GM18907 (cell line): ENCODE data around the gene IVD.
"Not testable (repeated sequence)": the region's sequence is repeated elsewhere in the genome, so short reads cannot be mapped to it uniquely, and the experiment has no call there.

Source experiments
- ATAC-seq: cut with Tn5 transposase; IDR thresholded peaks from one replicate; pipeline ENCODE4 v1.9.1; 2021; ENCODE audit warnings: mild to moderate bottlenecking, moderate library complexity; ENCODE audit not compliant: unreplicated experiment

IVD gene

GRCh38 chr15:40453941-40454340, 48.3 kb downstream of the IVD start:
- not testable (repeated sequence) for ATAC-seq

GRCh38 chr15:40454904-40455391, 49.4 kb downstream of the IVD start:
- no peak for ATAC-seq

GRCh38 chr15:40456299-40456712, 50.7 kb downstream of the IVD start:
- ATAC-seq = no peak

GRCh38 chr15:40456738-40457137, 51.1 kb downstream of the IVD start:
- ATAC-seq = no peak

GRCh38 chr15:40458495-40459371, 53.1 kb downstream of the IVD start:
- ATAC-seq = no peak

GRCh38 chr15:40459391-40460015, 53.9 kb downstream of the IVD start:
- no peak for ATAC-seq

GRCh38 chr15:40460404-40460803, 54.8 kb downstream of the IVD start:
- ATAC-seq = no peak

GRCh38 chr15:40461958-40462357, 56.4 kb downstream of the IVD start:
- no peak for ATAC-seq

GRCh38 chr15:40463279-40463678, 57.7 kb downstream of the IVD start:
- ATAC-seq = no peak

GRCh38 chr15:40463886-40464545, 58.4 kb downstream of the IVD start:
- ATAC-seq = no peak

- ATAC-seq = no peak
Observed at GRCh38 chr15:40464595-40465185, 59.1 kb downstream of the IVD start.

- ATAC-seq = no peak
Observed at GRCh38 chr15:40465939-40466338, 60.3 kb downstream of the IVD start.

GRCh38 chr15:40466426-40467260, 61.0 kb downstream of the IVD start:
- no peak for ATAC-seq

GRCh38 chr15:40467261-40467615, 61.6 kb downstream of the IVD start:
- no peak for ATAC-seq

GRCh38 chr15:40468898-40469331, 63.3 kb downstream of the IVD start:
- ATAC-seq = no peak

GRCh38 chr15:40469776-40470390, 64.3 kb downstream of the IVD start:
- no peak for ATAC-seq

- peak; percentile 60 for ATAC-seq
Observed at GRCh38 chr15:40470423-40471104, 65.0 kb downstream of the IVD start, which contains the start of gene CHST14. Gene CHST14 (plus strand): TSS chr15:40470984. CDS start chr15:40471214, 230 bp downstream.
